ENCODE results near the gene SLC7A5. TPM values are rescaled to one million over a fixed set of nuclear protein-coding genes. Genes with fewer than 3 reads are reported as not detected.

Gene SLC7A5
- total RNA-seq, 2 donors from 2014 or later: 3.3 to 232 TPM

DNA sequence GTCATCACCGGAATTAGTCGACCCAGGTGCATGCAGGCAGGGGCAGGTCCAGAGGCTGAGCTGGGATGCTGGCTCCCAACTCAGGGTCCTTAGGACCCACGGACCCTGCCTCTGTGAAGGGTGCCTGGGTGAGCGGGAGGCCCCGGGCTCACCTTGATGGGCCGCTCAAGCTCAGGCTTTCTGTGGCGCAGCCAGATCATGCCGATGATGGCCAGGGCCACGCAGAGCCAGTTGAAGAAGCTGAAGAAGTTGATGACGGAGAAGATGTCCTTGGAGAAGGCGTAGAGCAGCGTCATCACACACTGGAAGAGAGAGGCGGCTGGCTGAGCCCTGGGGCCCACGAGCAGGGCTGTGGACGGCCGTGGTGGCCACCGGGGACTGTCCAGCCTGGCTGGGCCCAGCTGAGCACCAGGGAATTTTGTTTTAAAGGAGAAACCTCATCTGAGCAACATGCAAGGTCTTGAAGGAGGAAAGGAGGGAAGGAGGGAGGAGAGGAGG is 32.9 kb downstream of the SLC7A5 start:
- Histone ChIP-seq H3K4me3 (no peak overlapping the region), H3K4me1 (replicated peaks) (no peaks in the 10 kb centered on the region), H3K27ac (no peak overlapping the region), H3K36me3 (no peaks in the 10 kb centered on the region), H3K9me3 (no peaks in the 10 kb centered on the region), H3K27me3 (replicated peaks; ENCODE audit: insufficient read depth) (no peaks in the 10 kb centered on the region)
- intact Hi-C loops (cut with DNase I): no loop called here
- DNase-seq (ENCODE audit: low spot score): no peak
- WGBS: 96% methylated on average over 17 of the region's 17 CpGs
- TF ChIP-seq POLR2A (IDR thresholded peaks at IDR 0.05): no peak
- TF ChIP-seq CTCF (IDR thresholded peaks at IDR 0.05): no peak
- no peak for TF ChIP-seq POLR2AphosphoS5 (IDR thresholded peaks at IDR 0.05)

- no peak overlapping the region for H3K4me3 ChIP-seq
- H3K36me3 ChIP-seq: no peaks in the 10 kb centered on the region
- H3K4me1 ChIP-seq (replicated peaks): no peaks in the 10 kb centered on the region
- no peak for DNase-seq (ENCODE audit: low spot score)
- H3K27ac ChIP-seq: no peak overlapping the region
- H3K9me3 ChIP-seq: no peaks in the 10 kb centered on the region
- intact Hi-C loops (cut with DNase I): no loop called here
- no peaks in the 10 kb centered on the region for H3K27me3 ChIP-seq (replicated peaks; ENCODE audit: insufficient read depth)
- WGBS: 89% methylated on average over 15 of the region's 20 CpGs
- no peak for TF ChIP-seq POLR2A (IDR thresholded peaks at IDR 0.05)
- no peak for TF ChIP-seq CTCF (IDR thresholded peaks at IDR 0.05)
- no peak for TF ChIP-seq POLR2AphosphoS5 (IDR thresholded peaks at IDR 0.05)
Measured at GRCh38 chr16:87835882-87836331, 33.4 kb downstream of the SLC7A5 start.

- no peaks in the 10 kb centered on the region for H3K9me3 ChIP-seq
- no peak overlapping the region for H3K4me3 ChIP-seq
- intact Hi-C loops (cut with DNase I): no loop called here
- WGBS: 70% methylated on average over 23 of the region's 24 CpGs
- H3K4me1 ChIP-seq (replicated peaks): no peaks in the 10 kb centered on the region
- no peaks in the 10 kb centered on the region for H3K27me3 ChIP-seq (replicated peaks; ENCODE audit: insufficient read depth)
- H3K36me3 ChIP-seq: no peaks in the 10 kb centered on the region
- no peak for DNase-seq (ENCODE audit: low spot score)
- TF ChIP-seq CTCF (IDR thresholded peaks at IDR 0.05): no peak
- no peak for TF ChIP-seq POLR2AphosphoS5 (IDR thresholded peaks at IDR 0.05)
- no peak for TF ChIP-seq POLR2A (IDR thresholded peaks at IDR 0.05)
- H3K27ac ChIP-seq: no peak overlapping the region
Measured at GRCh38 chr16:87834668-87835473, 34.4 kb downstream of the SLC7A5 start.

GRCh38 chr16:87834005-87834667 is 35.2 kb downstream of the SLC7A5 start:
- WGBS: 90% methylated on average over 23 of the region's 23 CpGs
- intact Hi-C loops (cut with DNase I): no loop called here
- H3K36me3 ChIP-seq: no peaks in the 10 kb centered on the region
- no peaks in the 10 kb centered on the region for H3K27me3 ChIP-seq (replicated peaks; ENCODE audit: insufficient read depth)
- DNase-seq (ENCODE audit: low spot score): no peak
- no peaks in the 10 kb centered on the region for H3K4me1 ChIP-seq (replicated peaks)
- H3K4me3 ChIP-seq: no peak overlapping the region
- no peaks in the 10 kb centered on the region for H3K9me3 ChIP-seq
- H3K27ac ChIP-seq: no peak overlapping the region
- TF ChIP-seq POLR2AphosphoS5 (IDR thresholded peaks at IDR 0.05) (no peak), POLR2A (IDR thresholded peaks at IDR 0.05) (no peak), CTCF (IDR thresholded peaks at IDR 0.05) (no peak)

Measured in prostate gland (tissue), 2 donors.